HEK293 (cell line): ENCODE results near the gene HAO1.

ENCODE experiments used
- CTCF ChIA-PET: fragments of 350-600 bp; formaldehyde crosslinking; extraction: SDS; loops from one replicate; lab custom pipeline; 2021; ENCODE audit warnings: antibody characterized with exemption; lab: Yijun Ruan, JAX
- POLR2A ChIA-PET: fragments of 300-600 bp; formaldehyde crosslinking; extraction: SDS; loops from one replicate; lab custom pipeline; 2020; ENCODE audit warnings: antibody characterized with exemption, inconsistent platforms; lab: Yijun Ruan, JAX
- H3K27ac ChIP-seq: fragments of 200-500 bp; sonication (Bioruptor generic); 2 replicates; pipeline ENCODE4 v1.5.1; 2014; ENCODE audit warnings: low read depth, low read length, control low read depth, inconsistent platforms; ENCODE audit errors: extremely low read depth
- H3K36me3 ChIP-seq, 2 experiments: fragments of 200-500 bp in 1 of 2; sonication (Bioruptor generic) in 1 of 2; 1 replicate in 1 of 2; 2 replicates in 1 of 2; pipeline ENCODE4 v1.5.1; 2014 to 2017; ENCODE audit warnings: inconsistent platforms in 2 of 2, low read length in 2 of 2; ENCODE audit not compliant: control insufficient read depth in 2 of 2, insufficient read depth in 1 of 2
- H3K4me1 ChIP-seq: fragments of 200-500 bp; sonication (Bioruptor generic); 2 replicates; pipeline ENCODE4 v1.5.1; 2014; ENCODE audit warnings: mild to moderate bottlenecking, low read length, inconsistent platforms; ENCODE audit not compliant: control insufficient read depth, insufficient read depth
- H3K4me3 ChIP-seq: 2 replicates; pipeline ENCODE4 v1.5.1; 2011; ENCODE audit warnings: low read depth, mild to moderate bottlenecking, control low read depth, low read length, moderate library complexity
- H3K9me3 ChIP-seq: fragments of 200-500 bp; sonication (Bioruptor generic); 2 replicates; pipeline ENCODE4 v1.5.1; 2014; ENCODE audit warnings: low read depth, low read length, inconsistent platforms; ENCODE audit not compliant: control insufficient read depth, insufficient read depth
- GFI1B ChIP-seq: fragments of 450-650 bp; formaldehyde crosslinking; IDR thresholded peaks from 2 replicates; pipeline ENCODE4 v1.5.1; 2016; ENCODE audit warnings: missing biosample characterization, missing genetic modification characterization
- GLIS2 ChIP-seq: fragments of 450-650 bp; formaldehyde crosslinking; IDR thresholded peaks from 2 replicates; pipeline ENCODE4 v1.5.1; 2016; ENCODE audit warnings: missing biosample characterization, missing genetic modification characterization
- IKZF3 ChIP-seq: fragments of 450-650 bp; IDR thresholded peaks from 2 replicates; pipeline ENCODE4 v1.5.0; 2018; ENCODE audit warnings: missing biosample characterization, mild to moderate bottlenecking, missing genetic modification characterization, moderate library complexity
- KLF7 ChIP-seq: fragments of 450-650 bp; formaldehyde crosslinking; IDR thresholded peaks from 2 replicates; pipeline ENCODE4 v1.5.1; 2016; ENCODE audit warnings: missing biosample characterization, missing genetic modification characterization, borderline replicate concordance
- KLF8 ChIP-seq: fragments of 450-650 bp; formaldehyde crosslinking; IDR thresholded peaks from 2 replicates; pipeline ENCODE4 v1.5.1; 2016; ENCODE audit warnings: missing biosample characterization, missing genetic modification characterization
- PRDM1 ChIP-seq: fragments of 450-650 bp; formaldehyde crosslinking; IDR thresholded peaks from 2 replicates; pipeline ENCODE4; 2016; ENCODE audit warnings: missing biosample characterization, missing genetic modification characterization
- PRDM4 ChIP-seq: fragments of 450-650 bp; formaldehyde crosslinking; IDR thresholded peaks from 2 replicates; pipeline ENCODE4 v1.5.1; 2017; ENCODE audit warnings: missing biosample characterization, missing genetic modification characterization
- RBAK ChIP-seq: fragments of 450-650 bp; formaldehyde crosslinking; IDR thresholded peaks from 2 replicates; pipeline ENCODE4 v1.5.1; 2016; ENCODE audit warnings: missing biosample characterization, missing genetic modification characterization
- SP3 ChIP-seq: fragments of 450-650 bp; formaldehyde crosslinking; IDR thresholded peaks from 2 replicates; pipeline ENCODE4 v1.5.1; 2016; ENCODE audit warnings: missing biosample characterization, missing genetic modification characterization
- WT1 ChIP-seq: fragments of 450-650 bp; formaldehyde crosslinking; IDR thresholded peaks from 2 replicates; pipeline ENCODE4 v1.5.1; 2016; ENCODE audit warnings: missing biosample characterization, missing genetic modification characterization
- ZFHX2 ChIP-seq: fragments of 450-650 bp; formaldehyde crosslinking; conservative IDR thresholded peaks from 2 replicates; pipeline ENCODE4 v1.5.1; 2016; ENCODE audit warnings: missing biosample characterization, missing genetic modification characterization
- ZFP37 ChIP-seq: fragments of 450-650 bp; formaldehyde crosslinking; IDR thresholded peaks from 2 replicates; pipeline ENCODE4 v1.5.1; 2016; ENCODE audit warnings: missing biosample characterization, missing genetic modification characterization
- ZFP41 ChIP-seq: fragments of 450-650 bp; formaldehyde crosslinking; IDR thresholded peaks from 2 replicates; pipeline ENCODE4 v1.5.1; 2016; ENCODE audit warnings: missing biosample characterization, missing genetic modification characterization, borderline replicate concordance
- ZIC2 ChIP-seq: fragments of 450-650 bp; formaldehyde crosslinking; IDR thresholded peaks from 2 replicates; pipeline ENCODE4 v1.5.1; 2016; ENCODE audit warnings: missing biosample characterization, missing genetic modification characterization
- ZNF121 ChIP-seq: fragments of 450-650 bp; formaldehyde crosslinking; IDR thresholded peaks from 2 replicates; pipeline ENCODE4 v1.5.1; 2016; ENCODE audit warnings: missing biosample characterization, missing genetic modification characterization
- ZNF146 ChIP-seq: fragments of 450-650 bp; formaldehyde crosslinking; IDR thresholded peaks from 2 replicates; pipeline ENCODE4 v1.5.1; 2016; ENCODE audit warnings: missing biosample characterization, missing genetic modification characterization
- ZNF18 ChIP-seq: fragments of 450-650 bp; formaldehyde crosslinking; IDR thresholded peaks from 2 replicates; pipeline ENCODE4 v1.5.1; 2016; ENCODE audit warnings: missing biosample characterization, missing genetic modification characterization
- ZNF350 ChIP-seq: fragments of 450-650 bp; formaldehyde crosslinking; IDR thresholded peaks from 2 replicates; pipeline ENCODE4 v1.5.0; 2017; ENCODE audit warnings: missing biosample characterization, mild to moderate bottlenecking, missing genetic modification characterization
- ZNF362 ChIP-seq: fragments of 450-650 bp; formaldehyde crosslinking; IDR thresholded peaks from 2 replicates; pipeline ENCODE4 v1.5.1; 2016; ENCODE audit warnings: missing biosample characterization, missing genetic modification characterization
- ZNF404 ChIP-seq: fragments of 450-650 bp; formaldehyde crosslinking; IDR thresholded peaks from 2 replicates; pipeline ENCODE4 v1.5.1; 2017; ENCODE audit warnings: missing biosample characterization, missing genetic modification characterization
- ZNF433 ChIP-seq: fragments of 450-650 bp; formaldehyde crosslinking; IDR thresholded peaks from 2 replicates; pipeline ENCODE4 v1.5.1; 2016; ENCODE audit warnings: missing biosample characterization, missing genetic modification characterization, low read depth
- ZNF549 ChIP-seq: fragments of 450-650 bp; IDR thresholded peaks from 2 replicates; pipeline ENCODE4 v1.5.1; 2018; ENCODE audit warnings: missing biosample characterization, missing genetic modification characterization, mild to moderate bottlenecking, inconsistent platforms, moderate library complexity
- ZNF555 ChIP-seq: fragments of 450-650 bp; formaldehyde crosslinking; conservative IDR thresholded peaks from 2 replicates; pipeline ENCODE4 v1.5.1; 2017; ENCODE audit warnings: missing biosample characterization, mild to moderate bottlenecking, missing genetic modification characterization, inconsistent platforms
- ZNF561 ChIP-seq: fragments of 450-650 bp; IDR thresholded peaks from 2 replicates; pipeline ENCODE4 v1.5.1; 2018; ENCODE audit warnings: missing biosample characterization, missing genetic modification characterization, borderline replicate concordance
- ZNF629 ChIP-seq: fragments of 450-650 bp; formaldehyde crosslinking; IDR thresholded peaks from 2 replicates; pipeline ENCODE4 v1.5.1; 2017; ENCODE audit warnings: missing biosample characterization, missing genetic modification characterization
- ZNF654 ChIP-seq: fragments of 450-650 bp; formaldehyde crosslinking; IDR thresholded peaks from 2 replicates; pipeline ENCODE4 v1.5.1; 2016; ENCODE audit warnings: low read depth, missing biosample characterization, missing genetic modification characterization
- ZXDB ChIP-seq: fragments of 450-650 bp; formaldehyde crosslinking; IDR thresholded peaks from 2 replicates; pipeline ENCODE4 v1.5.1; 2016; ENCODE audit warnings: missing biosample characterization, missing genetic modification characterization
- TF ChIP-seq, protein P1 (sequence below): fragments of 450-650 bp; formaldehyde crosslinking; optimal IDR thresholded peaks from 2 replicates; pipeline ENCODE3; 2016; ENCODE audit warnings: missing biosample characterization, mild to moderate bottlenecking, missing genetic modification characterization

The HAO1 gene

DNA sequence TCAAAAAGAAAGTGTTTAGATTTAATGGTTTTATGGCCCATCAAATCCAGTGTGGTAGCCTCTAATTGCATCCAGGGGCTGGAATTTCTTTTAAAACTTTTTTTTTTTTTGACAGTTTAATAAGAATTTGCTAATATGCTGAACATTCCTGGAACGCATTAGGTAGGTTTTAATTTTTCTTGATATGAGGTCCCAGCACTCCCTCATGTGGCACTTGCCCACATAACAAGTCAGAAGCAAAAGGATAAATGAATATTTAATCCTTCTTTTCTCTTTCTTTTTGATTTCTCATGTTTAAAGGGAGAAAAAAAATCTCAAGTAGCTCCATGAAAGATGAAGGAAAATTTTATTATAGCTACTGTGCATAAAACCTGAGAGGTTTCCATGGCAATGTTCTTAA, 13.5 kb downstream of the HAO1 start:
- no peaks in the 10 kb centered on the region for H3K36me3 ChIP-seq
- no peaks in the 10 kb centered on the region for H3K4me1 ChIP-seq
- H3K4me3 ChIP-seq = no peak overlapping the region
- TF ChIP-seq ZNF555 (tag by site-specific recombination) = no peak
- peak; percentile 41 for TF ChIP-seq ZNF654 (tag by site-specific recombination)
- H3K27ac ChIP-seq = no peak overlapping the region
- ChIA-PET CTCF (interaction anchor here (0.7 to 3.3 kb wide), 12 partner anchors 8 to 801 kb away, joined by 3 to 23 read pairs (median 4); no protein-coding TSS in a partner anchor), POLR2A (no interaction called here)
- H3K9me3 ChIP-seq = no peaks in the 10 kb centered on the region

GRCh38 chr20:7926323-7926722, 13.9 kb downstream of the HAO1 start:
- Histone ChIP-seq H3K27ac (no peak overlapping the region), H3K36me3 (no peaks in the 10 kb centered on the region), H3K4me3 (no peak overlapping the region), H3K4me1 (no peaks in the 10 kb centered on the region), H3K9me3 (no peaks in the 10 kb centered on the region)
- TF ChIP-seq KLF8 (tag by site-specific recombination) = no peak
- TF ChIP-seq WT1 = no peak
- no peak for TF ChIP-seq IKZF3
- TF ChIP-seq ZNF404 (tag by site-specific recombination) = no peak
- no peak for TF ChIP-seq ZFP41 (tag by site-specific recombination)
- no peak for TF ChIP-seq ZXDB
- no peak for TF ChIP-seq ZNF549 (tag by site-specific recombination)
- TF ChIP-seq ZNF146 (tag by site-specific recombination) = no peak
- no peak for TF ChIP-seq KLF7
- no peak for TF ChIP-seq PRDM1 (tag by site-specific recombination)
- no peak for TF ChIP-seq ZFP37
- TF ChIP-seq ZNF18 (tag by site-specific recombination) = no peak
- no peak for TF ChIP-seq ZNF654 (tag by site-specific recombination)
- TF ChIP-seq RBAK (tag by site-specific recombination) = no peak
- no peak for TF ChIP-seq ZNF350 (tag by site-specific recombination)
- TF ChIP-seq ZNF561 (tag by site-specific recombination) = no peak
- TF ChIP-seq ZNF121 (tag by site-specific recombination) = no peak
- ChIA-PET POLR2A (no interaction called here), CTCF (interaction anchor here (0.7 to 3.3 kb wide), 9 partner anchors 8 to 800 kb away, joined by 3 to 23 read pairs (median 5); no protein-coding TSS in a partner anchor)

DNA sequence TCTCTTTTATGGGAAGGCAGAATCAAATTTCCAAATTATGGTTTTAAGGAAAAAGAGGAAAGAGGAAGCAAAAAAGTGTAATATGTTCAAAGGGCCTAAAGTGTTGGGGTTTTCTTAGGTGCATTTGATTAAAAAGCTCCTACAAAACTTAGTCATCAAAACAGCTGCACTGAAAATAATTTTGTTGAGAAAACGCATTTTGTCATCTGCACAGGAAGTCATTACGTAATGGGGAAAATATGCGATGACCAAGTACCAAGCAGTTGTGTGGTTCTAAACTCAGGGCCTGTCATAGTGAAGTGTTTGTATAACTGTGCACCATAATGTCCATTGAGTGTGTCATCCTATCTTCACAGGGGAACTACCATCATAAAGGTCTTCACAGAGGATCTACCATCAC, 15.6 kb downstream of the HAO1 start:
- H3K9me3 ChIP-seq = no peaks in the 10 kb centered on the region
- H3K27ac ChIP-seq = no peak overlapping the region
- no peaks in the 10 kb centered on the region for H3K36me3 ChIP-seq
- POLR2A ChIA-PET = no interaction called here
- CTCF ChIA-PET = interaction anchor here (0.7 to 3.3 kb wide), 3 partner anchors 12 to 797 kb away, joined by 3 to 23 read pairs (median 13); no protein-coding TSS in a partner anchor
- no peaks in the 10 kb centered on the region for H3K4me1 ChIP-seq
- no peak overlapping the region for H3K4me3 ChIP-seq
- TF ChIP-seq RBAK (tag by site-specific recombination) = no peak
- no peak for TF ChIP-seq ZNF561 (tag by site-specific recombination)
- no peak for TF ChIP-seq ZNF433
- TF ChIP-seq ZFHX2 (tag by site-specific recombination) = no peak
- TF ChIP-seq, protein P1, sequence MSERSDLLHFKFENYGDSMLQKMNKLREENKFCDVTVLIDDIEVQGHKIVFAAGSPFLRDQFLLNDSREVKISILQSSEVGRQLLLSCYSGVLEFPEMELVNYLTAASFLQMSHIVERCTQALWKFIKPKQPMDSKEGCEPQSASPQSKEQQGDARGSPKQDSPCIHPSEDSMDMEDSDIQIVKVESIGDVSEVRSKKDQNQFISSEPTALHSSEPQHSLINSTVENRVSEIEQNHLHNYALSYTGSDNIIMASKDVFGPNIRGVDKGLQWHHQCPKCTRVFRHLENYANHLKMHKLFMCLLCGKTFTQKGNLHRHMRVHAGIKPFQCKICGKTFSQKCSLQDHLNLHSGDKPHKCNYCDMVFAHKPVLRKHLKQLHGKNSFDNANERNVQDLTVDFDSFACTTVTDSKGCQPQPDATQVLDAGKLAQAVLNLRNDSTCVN (tag by site-specific recombination) = no peak
- no peak for TF ChIP-seq ZNF362 (tag by site-specific recombination)
- TF ChIP-seq ZNF629 (tag by site-specific recombination) = no peak
- TF ChIP-seq GFI1B = no peak
- no peak for TF ChIP-seq SP3 (tag by site-specific recombination)
- TF ChIP-seq PRDM4 (tag by site-specific recombination) = no peak
- TF ChIP-seq ZNF549 (tag by site-specific recombination) = no peak
- no peak for TF ChIP-seq GLIS2
- TF ChIP-seq ZIC2 (tag by site-specific recombination) = no peak
